ENCODE results near the gene RASSF5.

The RASSF5 gene

GRCh38 chr1:206563367-206564207 lies 56.3 kb downstream of the RASSF5 start:
- Histone ChIP-seq H3K4me3 (ENCODE audit: low read length) (peak overlapping the region; percentile 34), H3K27me3 (ENCODE audit: control insufficient read depth, low read length) (no peaks in the 10 kb centered on the region), H3K36me3 (ENCODE audit: control insufficient read depth, low read length) (peaks cover 33% of the 10 kb centered on the region), H3K79me2 (ENCODE audit: control insufficient read depth, low read length) (peaks cover 38% of the 10 kb centered on the region), H3K9me3 (ENCODE audit: control insufficient read depth, insufficient read depth, low read length) (no peaks in the 10 kb centered on the region), H3K4me2 (ENCODE audit: low read length) (peak overlapping the region; percentile 56), H3K27ac (ENCODE audit: low read depth, low read length) (no peak overlapping the region), H3K4me1 (ENCODE audit: control insufficient read depth, low read length) (peaks cover 40% of the 10 kb centered on the region), H3K9me2 (replicated peaks; ENCODE audit: control insufficient read depth, low read length) (no peaks in the 10 kb centered on the region), H4K20me1 (ENCODE audit: control insufficient read depth, insufficient read depth, low read depth, low read length) (no peaks in the 10 kb centered on the region), H3F3A (ENCODE audit: control insufficient read depth, insufficient read depth) (0 out of 2 replicates have a peak, but pooled peaks cover 2% of the 10 kb centered on the region)
- TF ChIP-seq EZH2phosphoT487 (IDR thresholded peaks at IDR 0.05; ENCODE audit: borderline replicate concordance, low read length) = no peak
- no peak for TF ChIP-seq CTCF (IDR thresholded peaks at IDR 0.05; ENCODE audit: low read depth, low read length, poor library complexity, severe bottlenecking)

DNA sequence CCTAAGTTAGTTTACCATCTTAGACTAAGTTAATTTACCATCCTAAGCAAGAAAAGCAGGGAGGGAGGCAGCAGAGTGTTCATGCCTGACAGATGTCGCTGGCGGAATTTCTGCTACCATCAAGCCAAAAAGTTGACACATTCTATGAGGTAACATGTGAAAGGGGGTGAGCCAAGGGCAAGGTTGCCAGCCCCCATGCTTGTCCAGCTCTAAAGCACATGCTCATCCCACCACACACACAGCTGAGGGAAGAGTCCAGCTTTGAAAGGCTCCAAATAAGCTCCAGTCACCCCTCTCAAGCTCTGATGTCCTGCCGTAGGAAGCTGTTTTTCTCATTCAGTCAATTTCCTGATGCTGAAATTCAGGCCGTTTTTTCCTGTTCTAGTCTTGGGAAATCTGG lies 58.7 kb downstream of the RASSF5 start:
- TF ChIP-seq CTCF (IDR thresholded peaks at IDR 0.05; ENCODE audit: low read depth, low read length, poor library complexity, severe bottlenecking) (no peak), EZH2phosphoT487 (IDR thresholded peaks at IDR 0.05; ENCODE audit: borderline replicate concordance, low read length) (no peak)
- H4K20me1 ChIP-seq (ENCODE audit: control insufficient read depth, insufficient read depth, low read depth, low read length) = no peaks in the 10 kb centered on the region
- no peaks in the 10 kb centered on the region for H3F3A ChIP-seq (ENCODE audit: control insufficient read depth, insufficient read depth)
- H3K4me2 ChIP-seq (ENCODE audit: low read length) = no peak overlapping the region
- no peak overlapping the region for H3K27ac ChIP-seq (ENCODE audit: low read depth, low read length)
- H3K27me3 ChIP-seq (ENCODE audit: control insufficient read depth, low read length) = no peaks in the 10 kb centered on the region
- H3K36me3 ChIP-seq (ENCODE audit: control insufficient read depth, low read length) = peaks cover 22% of the 10 kb centered on the region
- peaks cover 14% of the 10 kb centered on the region for H3K79me2 ChIP-seq (ENCODE audit: control insufficient read depth, low read length)
- peaks cover 18% of the 10 kb centered on the region for H3K4me1 ChIP-seq (ENCODE audit: control insufficient read depth, low read length)
- H3K4me3 ChIP-seq (ENCODE audit: low read length) = no peak overlapping the region
- no peaks in the 10 kb centered on the region for H3K9me3 ChIP-seq (ENCODE audit: control insufficient read depth, insufficient read depth, low read length)
- H3K9me2 ChIP-seq (replicated peaks; ENCODE audit: control insufficient read depth, low read length) = no peaks in the 10 kb centered on the region

DNA sequence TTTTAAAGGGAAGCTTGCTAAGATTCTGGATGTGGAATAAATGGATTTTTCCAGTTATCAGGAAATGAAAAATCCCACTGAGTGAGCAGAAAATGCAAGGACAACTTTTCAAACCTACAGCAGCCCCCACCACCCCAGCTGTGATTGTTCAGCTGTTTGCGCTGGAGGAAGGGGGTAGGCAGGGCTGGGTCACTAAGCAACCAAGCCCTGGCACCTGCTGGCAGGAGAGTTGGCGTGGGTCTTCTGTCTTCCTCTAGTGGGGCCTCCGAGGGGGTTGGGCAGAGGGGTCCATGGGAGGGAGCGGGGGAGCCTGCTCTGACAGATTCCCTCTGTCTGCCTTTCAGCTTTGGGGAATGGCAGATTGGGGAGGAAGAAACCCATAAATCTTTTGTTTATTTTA lies 59.7 kb downstream of the RASSF5 start:
- Histone ChIP-seq H3K27me3 (ENCODE audit: control insufficient read depth, low read length) (no peaks in the 10 kb centered on the region), H3K27ac (ENCODE audit: low read depth, low read length) (no peak overlapping the region), H3K4me3 (ENCODE audit: low read length) (no peak overlapping the region), H3K9me2 (replicated peaks; ENCODE audit: control insufficient read depth, low read length) (no peaks in the 10 kb centered on the region), H3K9me3 (ENCODE audit: control insufficient read depth, insufficient read depth, low read length) (no peaks in the 10 kb centered on the region), H3K4me2 (ENCODE audit: low read length) (no peak overlapping the region), H3F3A (ENCODE audit: control insufficient read depth, insufficient read depth) (no peaks in the 10 kb centered on the region), H4K20me1 (ENCODE audit: control insufficient read depth, insufficient read depth, low read depth, low read length) (no peaks in the 10 kb centered on the region), H3K4me1 (ENCODE audit: control insufficient read depth, low read length) (peaks cover 17% of the 10 kb centered on the region), H3K79me2 (ENCODE audit: control insufficient read depth, low read length) (peaks cover 15% of the 10 kb centered on the region), H3K36me3 (ENCODE audit: control insufficient read depth, low read length) (peaks cover 17% of the 10 kb centered on the region)
- TF ChIP-seq CTCF (IDR thresholded peaks at IDR 0.05; ENCODE audit: low read depth, low read length, poor library complexity, severe bottlenecking) (no peak), EZH2phosphoT487 (IDR thresholded peaks at IDR 0.05; ENCODE audit: borderline replicate concordance, low read length) (no peak)

Measured in DOHH2 (cell line).